SK-N-SH (cell line): ENCODE data around the gene ACAP1.

Source experiments
- CHD2 ChIP-seq: fragments of 150-350 bp; IDR thresholded peaks from 2 replicates; pipeline ENCODE4 v1.6.1; 2018; ENCODE audit warnings: low read length; ENCODE audit not compliant: partially characterized antibody
- EZH2phosphoT487 ChIP-seq: fragments of 200-600 bp; sonication (generic); IDR thresholded peaks from 2 replicates; pipeline ENCODE4 v1.6.1; 2017; ENCODE audit warnings: low read depth, mixed run types, mild to moderate bottlenecking, antibody characterized with exemption, moderate library complexity, borderline replicate concordance
- RFX5 ChIP-seq: IDR thresholded peaks from 2 replicates; pipeline ENCODE4 v1.6.1; 2012; ENCODE audit warnings: mild to moderate bottlenecking, improper control_type of control experiment, low read length
- TF ChIP-seq, protein P1 (sequence below): fragments of 200-600 bp; sonication (generic); IDR thresholded peaks from 2 replicates; pipeline ENCODE4 v1.6.1; 2017; ENCODE audit warnings: antibody characterized with exemption, mild to moderate bottlenecking, moderate library complexity

DNA sequence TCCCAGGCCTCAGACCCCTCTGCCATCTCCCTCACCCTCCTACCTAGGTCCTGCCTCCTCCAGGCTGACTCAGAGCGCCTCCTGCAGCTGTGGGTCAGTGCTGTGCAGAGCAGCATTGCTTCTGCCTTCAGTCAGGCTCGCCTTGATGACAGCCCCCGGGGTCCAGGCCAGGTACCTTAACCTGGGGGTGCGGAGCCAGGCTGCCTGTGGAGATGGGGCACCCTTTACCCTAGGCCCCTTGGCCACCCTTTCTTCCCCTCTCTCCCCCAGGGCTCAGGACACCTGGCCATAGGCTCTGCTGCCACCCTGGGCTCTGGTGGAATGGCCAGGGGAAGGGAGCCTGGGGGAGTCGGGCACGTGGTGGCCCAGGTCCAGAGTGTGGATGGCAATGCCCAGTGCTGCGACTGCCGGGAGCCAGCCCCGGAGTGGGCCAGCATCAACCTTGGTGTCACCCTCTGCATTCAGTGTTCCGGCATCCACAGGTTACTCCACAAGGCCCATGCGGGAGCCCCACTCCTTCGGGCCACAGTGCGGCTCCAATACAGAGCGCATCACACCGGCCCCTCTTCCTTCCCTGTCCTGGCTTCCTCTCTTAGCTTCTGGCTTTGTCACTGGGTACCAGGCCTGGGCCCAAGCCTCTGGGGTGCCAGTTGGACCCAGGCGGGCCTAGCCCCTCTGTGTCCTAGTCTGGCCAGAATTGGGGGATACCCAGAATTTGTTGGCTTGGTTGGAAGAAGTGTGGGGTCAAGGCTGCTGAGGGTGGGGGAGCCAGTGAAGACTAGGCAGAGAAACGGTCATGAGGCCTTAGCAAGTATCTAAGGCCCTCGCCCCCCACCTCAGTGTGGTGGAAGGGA is 10.7 kb downstream of the ACAP1 start:
- TF ChIP-seq EZH2phosphoT487, result no peak
- TF ChIP-seq CHD2, result no peak
- TF ChIP-seq, protein P1, sequence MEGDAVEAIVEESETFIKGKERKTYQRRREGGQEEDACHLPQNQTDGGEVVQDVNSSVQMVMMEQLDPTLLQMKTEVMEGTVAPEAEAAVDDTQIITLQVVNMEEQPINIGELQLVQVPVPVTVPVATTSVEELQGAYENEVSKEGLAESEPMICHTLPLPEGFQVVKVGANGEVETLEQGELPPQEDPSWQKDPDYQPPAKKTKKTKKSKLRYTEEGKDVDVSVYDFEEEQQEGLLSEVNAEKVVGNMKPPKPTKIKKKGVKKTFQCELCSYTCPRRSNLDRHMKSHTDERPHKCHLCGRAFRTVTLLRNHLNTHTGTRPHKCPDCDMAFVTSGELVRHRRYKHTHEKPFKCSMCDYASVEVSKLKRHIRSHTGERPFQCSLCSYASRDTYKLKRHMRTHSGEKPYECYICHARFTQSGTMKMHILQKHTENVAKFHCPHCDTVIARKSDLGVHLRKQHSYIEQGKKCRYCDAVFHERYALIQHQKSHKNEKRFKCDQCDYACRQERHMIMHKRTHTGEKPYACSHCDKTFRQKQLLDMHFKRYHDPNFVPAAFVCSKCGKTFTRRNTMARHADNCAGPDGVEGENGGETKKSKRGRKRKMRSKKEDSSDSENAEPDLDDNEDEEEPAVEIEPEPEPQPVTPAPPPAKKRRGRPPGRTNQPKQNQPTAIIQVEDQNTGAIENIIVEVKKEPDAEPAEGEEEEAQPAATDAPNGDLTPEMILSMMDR, result no peak
- no peak for TF ChIP-seq RFX5
